NOMO-1 treated with dmso at 0.1 percent for 144 hours (cell line): ENCODE data around the gene SDK1.
"Not testable (repeated sequence)": the region's sequence is repeated elsewhere in the genome, so short reads cannot be mapped to it uniquely, and the experiment has no call there.

Source experiments
- DNase-seq: peaks from one replicate; lab custom pipeline; 2025; ENCODE audit not compliant: unreplicated experiment; lab: John Stamatoyannopoulos, UW

Gene SDK1

DNA sequence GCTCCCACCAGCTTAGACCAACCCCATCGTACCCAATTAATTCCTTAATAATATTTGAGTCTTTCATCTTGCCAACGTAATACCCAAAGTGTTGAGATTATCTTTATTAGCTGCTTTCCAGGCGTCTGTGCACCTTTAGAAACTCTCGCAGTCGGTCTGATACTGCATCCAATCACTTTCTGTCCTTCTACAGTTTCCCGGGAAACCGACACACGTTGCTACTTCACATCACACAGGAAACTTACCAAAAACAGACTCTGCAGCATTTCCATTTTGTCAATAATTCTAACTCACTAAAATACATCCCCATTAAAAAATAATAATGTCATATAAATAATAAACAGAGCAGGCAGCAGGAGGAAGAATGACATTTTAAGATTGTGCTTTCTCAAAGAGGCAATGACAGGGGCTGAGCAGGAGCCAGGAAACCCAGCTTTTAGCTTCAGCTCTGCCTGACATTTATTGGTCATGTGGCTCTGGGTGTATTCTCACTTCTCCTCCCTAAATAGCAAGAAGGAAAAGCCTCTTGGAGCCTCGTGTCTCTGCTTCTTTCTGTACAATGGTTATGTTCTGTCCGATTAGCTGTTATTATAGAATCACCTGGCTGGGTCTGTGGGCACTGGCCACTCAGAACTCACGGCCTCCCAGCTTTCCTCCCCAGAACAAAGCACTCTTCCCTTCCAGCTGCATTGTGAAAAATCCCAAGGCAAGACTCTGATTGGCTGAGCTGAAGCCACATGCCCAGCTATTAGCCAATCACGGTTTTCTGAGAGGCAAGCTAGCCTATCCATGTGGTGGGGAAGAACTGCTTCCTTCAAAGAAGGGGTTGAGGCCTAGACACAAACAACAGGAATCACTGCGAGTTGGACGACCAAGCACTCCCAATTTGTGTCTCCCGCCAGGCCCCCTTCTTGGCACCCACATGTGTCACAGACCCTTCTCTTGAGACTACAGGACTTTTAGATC lies 956.4 kb downstream of the SDK1 start:
- no peak for DNase-seq

DNA sequence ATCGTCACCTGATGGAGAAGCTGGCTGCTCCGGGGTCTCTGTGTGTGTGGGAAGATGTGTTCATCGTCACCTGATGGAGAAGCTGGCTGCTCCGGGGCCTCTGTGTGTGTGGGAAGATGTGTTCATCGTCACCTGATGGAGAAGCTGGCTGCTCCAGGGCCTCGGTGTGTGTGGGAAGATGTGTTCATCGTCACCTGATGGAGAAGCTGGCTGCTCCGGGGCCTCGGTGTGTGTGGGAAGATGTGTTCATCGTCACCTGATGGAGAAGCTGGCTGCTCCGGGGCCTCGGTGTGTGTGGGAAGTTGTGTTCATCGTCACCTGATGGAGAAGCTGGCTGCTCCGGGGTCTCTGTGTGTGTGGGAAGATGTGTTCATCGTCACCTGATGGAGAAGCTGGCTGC lies 959.1 kb downstream of the SDK1 start:
- not testable (repeated sequence) for DNase-seq

DNA sequence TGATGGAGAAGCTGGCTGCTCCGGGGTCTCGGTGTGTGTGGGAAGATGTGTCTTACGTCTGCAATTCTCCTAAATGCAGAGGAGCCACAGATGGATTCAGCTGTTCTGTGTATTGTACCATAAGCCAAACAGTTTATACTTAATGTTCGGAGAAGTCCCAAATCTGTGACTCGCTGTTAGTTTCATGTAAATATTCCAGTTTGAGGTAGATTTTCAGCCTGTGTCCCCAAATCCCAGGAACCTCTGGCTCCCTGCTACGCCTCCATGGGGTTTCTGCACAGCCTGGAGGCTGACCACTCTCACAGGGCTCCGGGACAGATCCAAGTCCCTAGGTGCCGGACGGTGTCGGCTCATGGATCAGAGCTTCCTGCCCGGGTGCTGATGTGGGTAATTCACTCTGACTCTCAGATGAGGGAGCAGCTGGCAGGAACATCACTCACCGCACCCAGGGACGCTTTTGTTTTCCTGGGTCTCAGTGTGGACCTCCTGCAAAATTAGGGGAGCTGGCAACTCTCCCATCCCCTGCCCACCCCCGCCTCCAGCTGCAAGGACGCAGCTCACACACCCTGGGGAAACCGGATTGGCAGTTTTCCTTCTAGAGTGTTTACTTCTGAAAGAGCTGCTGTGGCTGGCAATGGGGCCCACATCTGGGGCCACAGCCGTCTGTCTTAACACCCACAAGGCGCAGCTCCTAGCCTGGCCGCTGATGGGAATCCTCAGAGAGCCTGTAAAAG lies 960.0 kb downstream of the SDK1 start:
- no peak for DNase-seq

DNA sequence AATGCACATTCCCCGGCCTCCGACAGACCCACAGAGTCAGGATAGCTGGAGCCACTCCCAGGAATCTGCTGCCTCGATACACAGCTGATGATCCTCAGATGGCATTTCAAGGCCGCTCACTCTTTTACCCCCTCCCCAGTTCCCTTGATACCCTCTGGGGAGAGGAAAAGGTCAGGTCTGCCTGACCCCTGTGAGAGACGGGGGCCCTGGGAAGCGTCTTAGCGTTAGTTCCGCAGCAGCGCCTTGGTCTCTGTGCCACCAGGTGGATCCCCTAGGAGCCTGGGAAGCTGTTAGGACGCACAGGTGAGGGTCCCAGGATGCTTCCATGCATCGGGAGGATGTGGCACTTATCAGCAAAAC lies 960.5 kb downstream of the SDK1 start:
- no peak for DNase-seq

DNA sequence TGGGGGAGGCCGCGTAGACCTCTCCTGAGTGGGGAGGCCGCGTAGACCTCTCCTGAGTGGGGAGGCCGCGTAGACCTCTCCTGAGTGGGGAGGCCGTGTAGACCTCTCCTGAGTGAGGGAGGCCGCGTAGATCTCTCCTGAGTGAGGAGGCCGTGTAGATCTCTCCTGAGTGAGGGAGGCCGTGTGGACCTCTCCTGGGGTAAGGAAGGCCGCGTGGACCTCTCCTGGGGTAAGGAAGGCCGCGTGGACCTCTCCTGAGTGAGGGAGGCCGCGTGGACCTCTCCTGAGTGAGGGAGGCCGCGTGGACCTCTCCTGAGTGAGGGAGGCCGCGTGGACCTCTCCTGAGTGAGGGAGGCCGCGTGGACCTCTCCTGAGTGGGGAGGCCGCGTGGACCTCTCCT lies 963.2 kb downstream of the SDK1 start:
- DNase-seq = not testable (repeated sequence)

DNA sequence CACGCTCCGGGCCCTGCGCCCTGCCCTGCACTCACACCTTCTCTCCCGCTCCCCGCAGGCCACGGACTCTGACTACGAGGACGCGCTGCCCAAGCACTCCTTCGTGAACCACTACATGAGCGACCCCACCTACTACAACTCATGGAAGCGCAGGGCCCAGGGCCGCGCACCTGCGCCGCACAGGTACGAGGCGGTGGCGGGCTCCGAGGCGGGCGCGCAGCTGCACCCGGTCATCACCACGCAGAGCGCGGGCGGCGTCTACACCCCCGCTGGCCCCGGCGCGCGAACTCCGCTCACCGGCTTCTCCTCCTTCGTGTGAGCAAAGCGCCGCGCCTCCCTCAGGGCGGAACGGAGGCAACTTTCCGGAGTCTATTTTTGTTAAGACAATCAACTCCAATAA lies 964.0 kb downstream of the SDK1 start:
- no peak for DNase-seq

DNA sequence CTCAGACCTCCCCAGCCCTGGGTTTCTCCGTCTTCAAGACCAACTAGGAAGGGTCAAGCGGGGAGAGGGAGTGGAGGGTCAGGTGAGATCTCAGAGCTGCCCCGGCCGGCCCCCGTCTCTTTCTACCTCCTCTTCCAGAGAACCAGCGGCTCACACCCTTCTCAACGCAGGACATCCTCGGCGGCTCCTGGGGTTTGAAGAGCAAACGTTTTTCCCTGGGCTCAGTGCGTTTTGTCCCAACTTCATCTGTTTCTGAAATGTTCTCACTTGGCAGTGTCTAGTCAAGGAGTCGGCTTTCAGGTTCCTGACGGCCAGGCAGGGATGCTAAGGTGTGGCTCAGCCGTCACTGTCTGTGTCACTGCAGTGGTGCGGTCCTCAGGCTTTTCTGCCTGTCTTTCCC lies 964.6 kb downstream of the SDK1 start:
- DNase-seq = no peak

DNA sequence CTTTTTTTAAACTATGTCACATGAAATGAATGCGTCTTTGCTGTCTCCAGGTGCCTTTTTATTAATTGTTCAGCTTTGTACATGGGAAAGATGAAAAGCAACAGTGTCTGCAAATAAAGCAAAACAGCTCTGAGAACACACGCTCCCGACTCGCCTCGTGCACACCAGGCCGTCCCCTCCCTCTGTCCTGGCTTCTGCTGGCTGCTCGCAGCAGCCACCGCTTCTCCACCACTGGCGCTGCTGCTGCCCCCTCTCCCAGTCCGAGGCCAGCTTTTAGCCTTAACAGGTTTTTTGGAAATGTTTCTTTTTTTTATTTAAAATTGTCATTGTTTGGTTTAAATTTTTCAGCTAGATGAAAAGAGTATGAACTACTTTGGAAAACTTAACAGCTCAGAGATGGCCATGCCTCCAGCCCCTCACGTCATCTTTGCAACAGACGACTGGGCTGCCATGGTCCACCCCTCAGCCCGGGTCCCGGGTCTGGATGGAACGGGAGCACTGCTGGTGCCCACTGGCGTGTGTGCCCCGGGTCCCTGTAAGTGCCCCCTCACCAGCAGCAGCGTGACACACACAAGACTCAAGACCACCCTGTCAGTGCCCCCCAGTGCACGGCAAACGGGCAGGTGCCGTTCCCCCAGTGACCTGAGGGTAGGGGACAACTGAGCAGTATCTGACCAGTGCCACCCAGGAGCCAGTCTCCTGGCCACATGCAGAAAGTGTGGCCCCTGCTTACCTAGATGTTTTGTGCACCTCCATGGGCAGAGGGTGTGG lies 965.4 kb downstream of the SDK1 start:
- DNase-seq = no peak

DNA sequence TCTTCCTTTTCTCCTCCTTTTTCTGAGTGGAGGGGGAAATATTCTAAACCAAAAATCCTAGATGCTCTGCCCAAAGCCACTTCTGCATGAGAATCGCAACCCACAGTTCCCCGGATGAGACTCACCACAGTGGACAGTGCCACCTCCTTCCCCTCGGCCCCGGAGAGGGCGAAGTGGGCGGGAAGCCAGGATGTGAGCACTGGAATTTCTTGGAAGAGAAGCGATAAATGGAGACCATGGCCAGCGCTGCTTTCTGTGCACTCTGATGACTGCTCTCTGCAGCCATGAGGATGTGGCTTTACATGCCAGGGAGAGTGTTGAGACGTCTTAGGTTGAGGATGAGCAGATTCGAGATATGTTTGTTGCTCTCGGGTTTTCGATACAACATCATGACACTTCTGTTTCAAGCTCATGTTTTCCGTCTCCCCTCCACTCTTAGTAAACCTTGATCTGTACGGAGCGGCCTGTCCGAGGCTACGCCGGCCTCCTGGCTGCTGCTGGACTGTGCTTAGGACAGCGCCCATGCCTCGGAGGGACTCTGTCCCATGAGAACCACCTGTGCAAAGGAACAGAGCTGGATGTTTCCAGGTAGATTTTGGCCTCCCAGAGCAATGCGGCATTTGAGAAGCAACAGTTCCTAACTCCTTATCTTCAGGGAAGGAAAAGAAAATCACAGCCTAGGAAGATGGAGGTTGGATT lies 966.4 kb downstream of the SDK1 start:
- DNase-seq = no peak

DNA sequence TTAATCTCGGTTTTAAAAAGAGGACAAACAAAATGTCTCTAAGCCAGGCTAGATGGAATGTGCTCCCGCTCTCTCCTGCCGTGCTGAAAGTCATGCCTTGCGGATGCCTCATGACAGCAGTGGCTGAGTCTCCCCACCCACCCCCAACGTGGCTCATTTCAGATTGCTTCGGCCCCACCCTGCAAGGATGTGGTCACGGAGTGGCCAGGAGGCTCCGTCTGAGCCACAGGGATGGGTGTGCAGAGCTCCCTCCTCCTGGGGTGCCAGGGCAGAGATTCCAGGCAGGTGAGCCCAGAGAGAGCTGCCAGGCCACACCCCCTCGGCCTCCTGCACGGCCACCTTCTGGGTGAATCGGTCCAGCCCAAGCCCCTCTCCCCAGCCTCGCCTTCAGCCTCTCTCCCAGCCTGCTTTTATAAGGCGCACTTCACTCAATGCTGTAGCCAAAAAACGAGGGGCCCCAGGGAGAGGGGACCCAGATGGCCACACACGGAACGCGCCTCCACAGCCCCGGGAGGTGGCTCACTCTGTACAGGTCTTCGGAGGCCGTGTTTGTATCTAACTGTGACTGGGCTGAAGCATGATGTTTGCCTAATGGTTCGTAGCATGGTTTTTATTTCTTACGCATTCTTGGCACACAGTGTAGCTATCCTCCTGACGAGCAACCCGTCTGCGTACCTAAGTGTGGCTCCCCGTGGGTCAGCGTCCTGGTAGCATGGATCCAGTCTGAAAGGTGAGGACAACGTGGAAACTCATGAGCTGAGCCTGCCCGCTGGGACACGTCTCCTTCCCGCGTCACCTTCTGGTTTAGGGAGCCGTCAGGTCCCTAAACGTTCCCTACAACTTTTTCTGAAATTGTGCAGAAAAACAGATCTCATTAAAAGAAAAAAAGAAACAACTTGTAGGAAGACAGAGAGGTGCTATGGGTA lies 967.3 kb downstream of the SDK1 start:
- DNase-seq = no peak

DNA sequence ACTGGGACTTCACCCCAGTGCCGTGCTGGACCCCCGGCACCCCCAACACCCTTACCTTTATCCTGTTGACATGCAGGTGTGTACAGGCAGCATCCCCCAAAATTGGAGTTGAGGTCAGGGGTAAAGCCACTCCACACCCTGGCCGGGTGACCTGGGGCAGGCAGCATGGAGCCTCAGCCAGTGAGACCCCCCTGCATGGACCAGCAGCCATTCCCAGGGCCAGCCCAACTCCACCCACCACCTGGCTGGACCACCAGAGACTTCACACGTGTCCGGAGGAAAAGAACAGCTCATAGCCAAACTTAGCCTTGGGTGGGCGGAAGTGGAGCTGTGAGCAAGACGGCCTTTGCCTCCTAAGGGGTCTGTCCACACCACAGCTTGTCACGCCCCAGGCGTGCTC lies 968.0 kb downstream of the SDK1 start:
- no peak for DNase-seq

DNA sequence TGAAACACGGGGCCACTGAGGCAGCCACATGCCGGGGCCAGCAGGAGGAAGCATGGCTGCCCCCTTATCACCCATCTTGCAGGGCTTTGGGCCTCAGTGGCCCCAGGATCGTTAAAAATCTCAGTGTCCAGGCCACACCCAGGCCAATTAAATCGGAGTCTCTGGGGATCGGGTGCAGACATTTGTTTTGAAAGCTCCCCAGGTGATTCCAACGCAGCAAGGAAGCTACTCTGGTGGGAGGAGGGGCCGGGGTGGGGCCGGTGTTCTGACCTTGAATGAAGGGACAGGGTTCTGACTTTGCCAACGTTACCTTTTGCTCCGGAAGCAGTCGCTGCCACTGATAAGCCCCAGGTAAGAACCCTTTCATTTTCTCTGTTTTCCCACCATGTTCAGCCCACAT lies 968.7 kb downstream of the SDK1 start:
- no peak for DNase-seq

DNA sequence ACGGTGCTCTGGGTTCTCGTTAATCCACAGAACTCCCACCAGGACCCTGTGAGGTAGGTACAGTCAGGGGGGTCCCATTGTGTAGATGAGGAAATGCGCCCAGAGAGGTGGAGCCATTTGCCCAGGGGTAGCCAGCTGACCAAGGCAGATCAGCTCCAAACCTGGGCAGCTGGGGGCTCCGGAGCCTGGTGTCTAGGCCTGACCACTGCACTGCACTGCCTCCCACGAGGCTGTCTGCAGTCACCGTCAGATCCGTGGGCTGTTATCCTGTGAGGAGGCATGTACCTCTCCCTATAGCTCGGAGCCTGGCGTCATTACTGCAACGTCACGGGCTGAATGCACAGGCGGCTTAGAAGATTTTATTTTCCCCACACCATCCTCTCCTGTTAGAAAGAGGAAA lies 969.2 kb downstream of the SDK1 start:
- no peak for DNase-seq

DNA sequence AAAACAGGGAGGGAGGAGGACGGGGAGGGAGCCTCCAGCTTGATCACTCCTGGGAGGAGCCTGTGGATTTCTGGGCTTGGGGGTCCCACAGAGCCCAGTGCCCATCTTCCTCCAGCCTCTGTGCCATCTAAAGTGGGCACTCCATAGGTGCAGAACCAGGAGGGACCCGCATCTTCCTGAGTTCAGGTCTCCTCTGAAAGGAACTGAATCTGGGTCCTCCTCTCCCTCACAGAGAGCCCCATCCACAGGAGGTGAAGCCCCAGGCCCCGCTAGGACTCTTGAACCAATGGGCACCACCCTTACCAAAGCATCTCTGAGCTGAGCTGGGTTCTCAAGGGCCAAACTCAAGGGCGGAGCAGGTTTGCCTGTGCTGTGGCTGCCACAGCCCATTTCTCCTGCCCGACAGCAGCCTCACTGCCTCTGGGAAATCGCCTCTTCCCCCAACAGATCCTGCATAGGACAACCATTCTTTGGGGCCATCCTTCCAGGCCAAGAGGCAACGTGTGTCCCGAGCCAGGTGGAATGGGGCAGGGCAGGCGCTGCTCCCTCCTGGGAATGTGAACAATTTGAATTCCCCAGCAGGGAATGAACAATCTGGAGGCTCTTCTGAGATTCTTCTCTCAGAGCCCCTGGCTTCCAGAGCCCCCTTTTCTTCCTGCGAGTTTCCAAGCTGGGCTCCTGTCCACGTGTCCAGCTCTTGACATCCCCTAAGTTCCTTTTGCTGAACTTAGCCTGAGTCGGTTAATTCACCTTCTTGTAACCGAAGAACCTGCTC lies 970.1 kb downstream of the SDK1 start:
- no peak for DNase-seq

DNA sequence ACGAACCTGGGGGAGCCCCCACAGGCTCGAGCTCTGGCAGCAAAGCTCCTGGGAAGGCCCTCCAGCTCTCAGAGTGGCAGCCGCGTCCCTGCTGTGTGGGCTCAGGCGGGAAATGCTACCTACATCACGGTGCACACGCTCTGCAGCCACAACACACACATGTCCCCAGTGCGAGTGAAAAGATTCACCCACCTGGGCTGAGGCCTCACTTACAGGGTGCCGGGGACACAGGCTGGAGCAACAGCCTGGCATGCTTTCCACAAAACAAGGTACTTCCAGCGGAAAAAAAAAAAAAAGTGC lies 970.6 kb downstream of the SDK1 start:
- no peak for DNase-seq

DNA sequence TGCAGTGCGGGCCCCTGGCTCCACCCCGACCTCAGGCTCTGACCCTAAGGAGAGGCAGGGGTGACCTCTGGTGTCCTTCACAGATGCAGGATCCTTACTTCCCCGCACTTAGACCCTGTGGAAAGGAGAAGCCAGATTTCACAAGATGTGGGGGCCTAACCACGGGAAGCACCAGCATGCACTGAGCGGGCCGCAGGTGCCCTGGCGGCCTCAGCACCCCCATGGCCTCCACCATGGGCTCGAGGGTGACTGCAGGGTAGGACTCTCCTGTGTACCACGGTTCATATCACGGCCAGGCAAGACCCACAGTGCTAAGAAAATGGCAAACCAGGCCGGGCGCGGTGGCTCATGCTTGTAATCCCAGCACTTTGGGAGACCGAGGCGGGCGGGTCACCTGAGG lies 971.1 kb downstream of the SDK1 start:
- no peak for DNase-seq

DNA sequence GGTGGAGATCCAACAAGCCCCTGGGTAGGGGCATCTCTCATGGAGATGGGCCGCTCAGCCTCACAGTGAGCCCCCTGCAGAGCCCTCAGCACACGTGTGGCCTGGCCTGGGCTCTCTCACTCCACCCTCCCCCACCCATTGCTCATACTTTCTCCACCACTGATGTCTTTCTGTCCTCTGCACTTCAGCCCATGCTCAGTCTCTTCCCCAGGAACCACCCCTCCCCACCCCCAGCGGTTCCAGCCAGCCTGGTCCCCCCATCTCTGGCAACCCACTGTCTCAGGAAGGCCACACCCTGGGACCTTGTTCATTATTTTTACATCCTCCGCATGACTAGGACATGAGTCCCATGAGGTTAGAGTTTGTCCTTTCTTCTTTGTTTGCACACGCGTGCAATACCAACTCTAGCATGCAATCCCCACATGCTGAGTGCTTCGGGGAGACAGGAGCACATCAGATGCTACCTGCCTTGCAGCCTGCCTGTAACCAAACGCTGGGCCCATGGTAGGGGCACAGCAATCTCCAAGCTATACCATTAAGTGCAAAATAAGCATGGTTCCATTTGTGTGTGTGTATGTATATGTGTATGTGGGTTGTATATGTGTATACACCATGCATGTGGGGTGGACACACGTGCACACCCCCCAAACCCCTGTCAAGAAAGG lies 972.6 kb downstream of the SDK1 start:
- no peak for DNase-seq

DNA sequence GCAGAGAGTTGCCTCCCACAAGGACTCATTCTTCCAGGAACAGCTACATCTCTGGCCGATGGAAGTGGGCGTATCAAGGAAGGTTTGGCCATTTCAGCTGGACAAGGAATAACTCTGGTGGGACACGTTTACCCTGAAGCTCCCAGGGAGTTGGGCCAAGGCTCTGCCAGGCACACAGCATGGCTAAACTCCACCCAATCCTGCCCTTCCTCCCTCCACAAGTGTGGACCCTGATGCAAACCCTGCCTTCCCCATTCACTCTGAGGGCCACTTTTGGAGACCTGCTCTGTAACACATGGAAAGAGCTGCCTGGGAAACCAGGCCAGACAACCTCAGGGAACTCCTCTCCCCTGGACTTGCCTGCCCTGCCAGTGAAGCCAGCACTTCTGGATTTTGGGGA lies 973.2 kb downstream of the SDK1 start:
- DNase-seq = no peak

DNA sequence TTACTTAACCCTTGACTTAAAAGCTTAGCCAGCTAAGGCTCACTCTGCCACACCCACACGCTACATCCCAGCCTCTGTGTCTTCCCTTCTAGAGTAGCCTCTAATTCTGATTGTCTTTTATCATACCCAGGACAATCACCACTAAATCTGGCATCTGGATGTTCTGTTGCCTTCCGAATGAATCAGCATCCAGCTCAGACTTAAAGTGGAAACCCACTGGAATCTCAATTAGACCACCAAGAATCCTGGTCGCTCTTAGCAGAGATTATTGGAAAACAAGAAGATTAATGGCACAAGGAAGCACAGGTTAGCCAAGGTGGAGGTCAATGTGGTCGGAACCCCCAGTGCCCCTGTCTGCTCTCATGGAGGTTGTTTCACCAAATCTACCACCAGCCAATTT lies 976.9 kb downstream of the SDK1 start:
- no peak for DNase-seq
